GM13977 (cell line): ENCODE results near the gene COMTD1.
"Not testable (repeated sequence)": the region's sequence is repeated elsewhere in the genome, so short reads cannot be mapped to it uniquely, and the experiment has no call there.

Experiments used
- DNase-seq: peaks from one replicate; pipeline ENCODE4 v3.0.0; 2012; ENCODE audit warnings: low spot score
- CTCF ChIP-seq: IDR thresholded peaks from 2 replicates; pipeline ENCODE4 v1.5.1; 2012; ENCODE audit warnings: mild to moderate bottlenecking, control low read depth; ENCODE audit not compliant: insufficient read depth; ENCODE audit errors: extremely low read depth, missing control alignments
- in situ Hi-C: fragments of 300-500 bp; cut with MboI; formaldehyde crosslinking; loops from one replicate; pipeline ENCODE4 v1.12.0; 2022; ENCODE audit warnings: low sequenced_read_pairs, low pct_unique_long_range_greater_than_20kb, mixed read lengths, inconsistent platforms; ENCODE audit not compliant: unreplicated experiment

COMTD1 gene

GRCh38 chr10:75226656-75227055, 9.1 kb downstream of the COMTD1 start:
- TF ChIP-seq CTCF: no peak
- DNase-seq: no peak
- in situ Hi-C loops: no loop called here

GRCh38 chr10:75226095-75226494, 9.7 kb downstream of the COMTD1 start:
- in situ Hi-C loops: no loop called here
- no peak for TF ChIP-seq CTCF
- no peak for DNase-seq

DNA sequence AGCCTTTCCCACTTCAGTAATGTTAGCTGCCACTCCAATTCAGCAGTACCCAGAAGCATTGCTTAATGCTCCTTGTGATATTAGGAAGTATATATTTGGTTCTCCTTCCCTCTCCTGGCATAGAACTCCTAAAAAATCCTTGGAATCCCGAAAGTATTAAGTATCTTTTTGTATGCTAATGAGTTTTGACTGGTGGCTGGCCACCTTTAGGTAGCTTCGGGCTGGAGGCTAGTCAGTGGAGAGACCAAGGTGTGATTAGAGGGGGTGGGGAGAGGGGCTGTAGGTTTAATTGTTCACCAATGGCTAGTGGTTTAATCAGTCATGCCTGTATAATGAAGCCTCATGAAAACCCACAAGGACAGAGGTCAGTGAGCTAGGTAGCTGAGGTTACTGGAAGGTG, 12.2 kb downstream of the COMTD1 start:
- no peak for DNase-seq
- no peak for TF ChIP-seq CTCF
- in situ Hi-C loops: no loop called here

GRCh38 chr10:75221492-75221891, 14.3 kb downstream of the COMTD1 start:
- DNase-seq, in situ Hi-C loops: not testable (repeated sequence)

GRCh38 chr10:75220274-75220673, 15.5 kb downstream of the COMTD1 start:
- TF ChIP-seq CTCF: no peak
- DNase-seq: no peak
- in situ Hi-C loops: no loop called here

DNA sequence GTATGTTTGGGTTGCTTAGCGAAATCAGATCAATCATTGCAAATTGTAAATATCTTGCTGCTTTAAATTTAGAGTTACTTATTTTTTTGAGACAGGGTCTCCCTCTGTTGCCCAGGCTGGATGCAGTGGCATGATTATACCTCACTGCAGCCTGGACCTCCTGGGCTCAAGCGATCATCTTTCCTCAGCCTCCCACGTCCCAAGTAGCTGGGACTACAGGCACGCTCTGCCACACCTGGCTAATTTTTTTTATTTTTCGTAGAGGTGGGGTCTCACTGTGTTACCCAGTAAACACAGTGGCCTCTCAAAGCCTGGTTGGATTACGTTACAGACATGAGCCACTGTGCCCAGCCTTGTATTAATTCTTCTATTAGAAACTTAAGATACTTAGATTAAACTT, 23.4 kb downstream of the COMTD1 start:
- in situ Hi-C loops: no loop called here
- TF ChIP-seq CTCF: no peak
- DNase-seq: no peak

- peak; percentile 38 for DNase-seq
- in situ Hi-C loops: no loop called here
- TF ChIP-seq CTCF: no peak
These were observed 24.6 kb downstream of the COMTD1 start for GRCh38 chr10:75211007-75211691.
